Heart left ventricle (tissue), 16 donors: Measurements from ENCODE around the gene OR8K1. TPM values are rescaled to one million over a fixed set of nuclear protein-coding genes. Genes with fewer than 3 reads are reported as not detected.

ENCODE experiments used
- ATAC-seq, 4 donors: fragments of 200-7000 bp; cut with Tn5 transposase; one replicate each; pipeline ENCODE4 v1.9.1; 2020 to 2022; ENCODE audit warnings: moderate library complexity in 4 of 4, mild to moderate bottlenecking in 3 of 4, moderate number of reproducible peaks in 1 of 4
- DNase-seq, 5 donors: peaks; one replicate each; pipeline ENCODE4 v3.0.0-alpha.2; 2020
- H3K27ac ChIP-seq, 12 donors: fragments of 200-600 bp; sonication (generic) in 4 of 12; one replicate each; pipeline versions ENCODE4 v1.5.0 to v1.8.0; 2016 to 2022; ENCODE audit warnings: mild to moderate bottlenecking in 2 of 12
- H3K27me3 ChIP-seq, 9 donors: fragments of 200-600 bp; sonication (generic) in 2 of 9; one replicate each; pipeline versions ENCODE4 v1.5.1 to v1.8.0; 2016 to 2022; ENCODE audit warnings: mild to moderate bottlenecking in 3 of 9
- H3K36me3 ChIP-seq, 9 donors: fragments of 200-600 bp; sonication (generic) in 2 of 9; one replicate each; pipeline versions ENCODE4 v1.5.0 to v1.8.0; 2018 to 2022; ENCODE audit warnings: mild to moderate bottlenecking in 2 of 9
- H3K4me1 ChIP-seq, 12 donors: fragments of 200-600 bp; sonication (generic) in 4 of 12; one replicate each; pipeline versions ENCODE4 v1.5.0 to v1.8.0; 2016 to 2022; ENCODE audit warnings: mild to moderate bottlenecking in 3 of 12
- H3K4me3 ChIP-seq, 12 donors: fragments of 200-600 bp; sonication (generic) in 4 of 12; one replicate each; pipeline versions ENCODE4 v1.5.0 to v1.8.0; 2017 to 2022; ENCODE audit warnings: mild to moderate bottlenecking in 9 of 12, moderate library complexity in 4 of 12
- H3K9me3 ChIP-seq, 12 donors: fragments of 200-600 bp; sonication (generic) in 4 of 12; one replicate each; pipeline versions ENCODE4 v1.5.0 to v1.8.0; 2016 to 2022; ENCODE audit warnings: mild to moderate bottlenecking in 1 of 12
- POLR2A ChIP-seq, 2 donors: fragments of 450-650 bp; IDR thresholded peaks; one replicate each; pipeline ENCODE4 v1.6.1; 2017; ENCODE audit warnings: antibody characterized with exemption in 2 of 2, mild to moderate bottlenecking in 2 of 2, moderate library complexity in 2 of 2
- WGBS, 4 donors: extraction: QIAGEN DNeasy Blood & Tissue Kit in 2 of 4; methylation state at CpG; one replicate each; pipeline versions ENCODE4 v1.1.5 to v1.1.7; 2013 to 2018; 5-methylcytosine and 5-hydroxymethylcytosine counted together
- intact Hi-C, 10 donors: fragments of 100-400 bp; cut with DNase I; formaldehyde crosslinking; loops; one replicate each; pipeline versions ENCODE4 v1.11.1 to v1.14.2; 2022
- long read RNA-seq, 3 donors: library from polyadenylated mRNA; unstranded; transcript quantifications; one replicate each; pipeline ENCODE4 v2.0.0, GENCODE V29; 2020 to 2021
- polyA plus RNA-seq, 2 donors: library from polyadenylated mRNA; stranded (reverse); fragments of 200-250 nt; gene quantifications; one replicate each; pipeline ENCODE4 v1.2.3, GENCODE V29; 2013
- total RNA-seq, 9 donors: library from RNA; depleted of rRNA in 2 of 9; stranded (reverse); fragments of >200 nt in 2 of 9; fragmentation: NEBNext Ultra II Directional in 3 of 9; extraction: Animal tissue kit (Norgen Biotek cat#: 25700) in 3 of 9; gene quantifications; one replicate each; pipeline versions ENCODE4 v1.1.0 to v1.2.4, GENCODE V29; 2016 to 2023
- TF ChIP-seq, protein P1 (sequence below), 12 donors: fragments of 200-600 bp; sonication (generic) in 4 of 12; IDR thresholded peaks; one replicate each; pipeline versions ENCODE4 v1.5.0 to v1.8.0; 2018 to 2022; ENCODE audit warnings: antibody characterized with exemption in 12 of 12, mild to moderate bottlenecking in 5 of 12
- donor health status: ischemic (EF 13 %, LVEDD 7.1; RV severe dilation, severe dysfunction).
- donor health status: healthy with polysubstance abuse.
- donor health status: DM: no; HTN: yes; CAD: no.
- donor health status: DM: no; HTN: no; CAD: no.
- donor health status: ischemic (EF 25% LVEDD 6.9; RV normal size, moderate dysfunction).
- donor health status: ischemic (EF 25% LVEDD 5.7; RV mildly dilated, moderate dysfunction).
- donor health status: healthy.
- donor health status: DM: yes; HTN: yes; CAD: no.
- donor health status: ischemic (EF 35%, LVEDD 5.7; RV mildly dilated, moderate dysfunction).
- donor health status: nonischemic (EF 11% LVEDD 7.7; RV severe dilation, severe dysfunction).
- donor health status: DM: yes; HTN: yes; CAD: no.
- donor health status: PGD.
- donor health status: ischemic (EF 29% LVEDD 5.4; RV normal size, mild dysfunction).
- donor health status: nonischemic (EF 23%, LVEDD 6.1; RV moderate dilation, normal function).

OR8K1 gene
- total RNA-seq (not detected), polyA plus RNA-seq (not detected)
- long read RNA-seq, donor 1, result 0 reads
- long read RNA-seq, donor 2, result 0 reads
- long read RNA-seq, donor 3, result 0 reads

- Histone ChIP-seq H3K27ac (no peak within 1 kb of the TSS), H3K9me3 (peaks cover 0 to 12% (median 0%) of the 10 kb centered on the region in 12 donors), H3K4me3 (no peak within 1 kb of the TSS), H3K4me1 (no peaks in the 10 kb centered on the region), H3K27me3 (no peaks in the 10 kb centered on the region), H3K36me3 (no peaks in the 10 kb centered on the region)
- ATAC-seq (no peak), DNase-seq (no peak)
- no peak for TF ChIP-seq POLR2A (IDR thresholded peaks at IDR 0.05)
- TF ChIP-seq, protein P1, sequence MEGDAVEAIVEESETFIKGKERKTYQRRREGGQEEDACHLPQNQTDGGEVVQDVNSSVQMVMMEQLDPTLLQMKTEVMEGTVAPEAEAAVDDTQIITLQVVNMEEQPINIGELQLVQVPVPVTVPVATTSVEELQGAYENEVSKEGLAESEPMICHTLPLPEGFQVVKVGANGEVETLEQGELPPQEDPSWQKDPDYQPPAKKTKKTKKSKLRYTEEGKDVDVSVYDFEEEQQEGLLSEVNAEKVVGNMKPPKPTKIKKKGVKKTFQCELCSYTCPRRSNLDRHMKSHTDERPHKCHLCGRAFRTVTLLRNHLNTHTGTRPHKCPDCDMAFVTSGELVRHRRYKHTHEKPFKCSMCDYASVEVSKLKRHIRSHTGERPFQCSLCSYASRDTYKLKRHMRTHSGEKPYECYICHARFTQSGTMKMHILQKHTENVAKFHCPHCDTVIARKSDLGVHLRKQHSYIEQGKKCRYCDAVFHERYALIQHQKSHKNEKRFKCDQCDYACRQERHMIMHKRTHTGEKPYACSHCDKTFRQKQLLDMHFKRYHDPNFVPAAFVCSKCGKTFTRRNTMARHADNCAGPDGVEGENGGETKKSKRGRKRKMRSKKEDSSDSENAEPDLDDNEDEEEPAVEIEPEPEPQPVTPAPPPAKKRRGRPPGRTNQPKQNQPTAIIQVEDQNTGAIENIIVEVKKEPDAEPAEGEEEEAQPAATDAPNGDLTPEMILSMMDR (IDR thresholded peaks at IDR 0.05), result no peak
- 85 to 92% (median 90%) methylated on average over 1 of the region's 1 CpG for WGBS, 4 donors
- intact Hi-C loops, result no loop called here
Observed at GRCh38 chr11:56345739-56346138, at the start of gene OR8K1. Gene OR8K1, plus strand, starts transcription at chr11:56346039. Its CDS starts 0 bp downstream, at chr11:56346039.

GRCh38 chr11:56296898-56297297, 48.9 kb upstream of the OR8K1 start:
- ATAC-seq, result no peak
- intact Hi-C loops, result no loop called here
- Histone ChIP-seq H3K27me3 (no peaks in the 10 kb centered on the region), H3K9me3 (no peaks in the 10 kb centered on the region), H3K27ac (no peak overlapping the region), H3K4me3 (no peak overlapping the region), H3K4me1 (no peaks in the 10 kb centered on the region), H3K36me3 (no peaks in the 10 kb centered on the region)
- no peak for DNase-seq
- 72 to 79% (median 75%) methylated on average over 4 of the region's 4 CpGs for WGBS, 4 donors
- no peak for TF ChIP-seq POLR2A (IDR thresholded peaks at IDR 0.05)
- TF ChIP-seq, protein P1 (IDR thresholded peaks at IDR 0.05), result no peak

- 74 to 87% (median 82%) methylated on average over 3 of the region's 3 CpGs for WGBS, 4 donors
- peaks cover 0 to 25% (median 0%) of the 10 kb centered on the region in 12 donors for H3K9me3 ChIP-seq
- DNase-seq (no peak), ATAC-seq (no peak)
- H3K27me3 ChIP-seq, result no peaks in the 10 kb centered on the region
- no peak overlapping the region for H3K27ac ChIP-seq
- TF ChIP-seq POLR2A (IDR thresholded peaks at IDR 0.05), result no peak
- TF ChIP-seq, protein P1 (IDR thresholded peaks at IDR 0.05), result no peak
- no peaks in the 10 kb centered on the region for H3K36me3 ChIP-seq
- intact Hi-C loops, result no loop called here
- H3K4me3 ChIP-seq, result no peak overlapping the region
- H3K4me1 ChIP-seq, result no peaks in the 10 kb centered on the region
Observed at GRCh38 chr11:56307836-56308235, 38.0 kb upstream of the OR8K1 start.

GRCh38 chr11:56314844-56315243, 31.0 kb upstream of the OR8K1 start, which contains the start of gene OR8K3:
Gene OR8K3, plus strand, starts transcription at chr11:56315144. Its CDS starts 3,163 bp downstream, at chr11:56318307.
- no peaks in the 10 kb centered on the region for H3K4me1 ChIP-seq
- no peak for ATAC-seq
- H3K27ac ChIP-seq, result no peak within 1 kb of the TSS
- H3K9me3 ChIP-seq, result no peaks in the 10 kb centered on the region
- no peak for TF ChIP-seq POLR2A (IDR thresholded peaks at IDR 0.05)
- TF ChIP-seq, protein P1 (IDR thresholded peaks at IDR 0.05), result no peak
- DNase-seq, result no peak
- H3K4me3 ChIP-seq, result no peak within 1 kb of the TSS
- no peaks in the 10 kb centered on the region for H3K36me3 ChIP-seq
- intact Hi-C loops, result no loop called here
- no peaks in the 10 kb centered on the region for H3K27me3 ChIP-seq
